ENCODE results near the gene TBCK. TPM values are rescaled to one million over a fixed set of nuclear protein-coding genes. Genes with fewer than 3 reads are reported as not detected.

Gene TBCK
- total and polyA plus RNA-seq, 2 donors (not counting 3 experiments of a cell fraction or from before 2014, with no cell fraction given), result 18.2 to 38.6 TPM

DNA sequence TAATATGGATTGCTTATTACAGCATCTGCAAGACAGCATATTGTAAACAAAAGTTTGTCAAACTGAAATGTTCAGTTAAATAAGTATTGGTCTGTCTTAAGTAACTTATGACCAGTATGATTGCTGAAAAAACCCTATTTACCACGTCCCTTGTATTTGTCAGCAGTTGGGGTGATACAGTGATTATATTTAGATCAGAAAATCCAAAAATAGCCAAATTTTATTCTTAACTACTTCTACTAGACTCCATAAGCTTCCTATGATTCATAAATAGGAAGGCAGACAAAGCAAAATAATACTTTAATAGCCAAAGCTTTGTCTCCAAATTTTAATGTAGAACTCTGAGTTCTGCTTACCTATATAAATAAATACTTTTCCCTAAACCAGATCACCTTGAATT lies 45.3 kb downstream of the TBCK start:
- BruUV-seq (replicated peaks), result no TSS peak
- CTCF ChIA-PET, result interaction anchor here (0.7 to 1.4 kb wide), 3 partner anchors 26 to 628 kb away, joined by 3 to 4 read pairs (median 4); no protein-coding TSS in a partner anchor

More for the DNA sequence above, 45.3 kb downstream of the TBCK start:
- intact Hi-C loops (cut with micrococcal nuclease) (no loop called here), dilution Hi-C loops (cut with MboI; ENCODE audit: extremely low pct_ligation_motif_present, low sequenced_read_pairs) (no loop called here)
- H3K27me3 ChIP-seq (ENCODE audit: control insufficient read depth in 2 of 2, insufficient read depth in 2 of 2, low read length in 2 of 2), result no peaks in the 10 kb centered on the region
- no peak overlapping the region for H3K4me3 ChIP-seq (replicated peaks in 1 of 3; ENCODE audit: insufficient read depth in 1 of 3, low read depth in 1 of 3, low read length in 3 of 3)
- H3K9me1 ChIP-seq (replicated peaks; ENCODE audit: control insufficient read depth, extremely low read depth, insufficient read depth, low read length), result no peaks in the 10 kb centered on the region
- H3K4me1 ChIP-seq (ENCODE audit: control insufficient read depth, extremely low read depth, insufficient read depth, low read length), result peaks cover 24% of the 10 kb centered on the region
- H3K79me2 ChIP-seq (ENCODE audit: control insufficient read depth, insufficient read depth, low read length), result no peaks in the 10 kb centered on the region
- FAIRE-seq (no peak), DNase-seq (ENCODE audit: low read depth, low spot score) (peak; percentile 26)
- POLR2A ChIA-PET, result no interaction called here
- no peaks in the 10 kb centered on the region for H4K20me1 ChIP-seq (replicated peaks; ENCODE audit: control insufficient read depth, extremely low read depth, insufficient read depth, low read length)
- no peak overlapping the region for H3K9ac ChIP-seq (replicated peaks; ENCODE audit: extremely low read depth, insufficient read depth, low read length)
- no peaks in the 10 kb centered on the region for H3K36me3 ChIP-seq (ENCODE audit: control insufficient read depth in 2 of 2, extremely low read depth in 1 of 2, insufficient read depth in 2 of 2, low read length in 2 of 2)
- TF ChIP-seq POLR2A (IDR thresholded peaks at IDR 0.05; ENCODE audit: low read depth, low read length), result no peak
- TF ChIP-seq JUN (IDR thresholded peaks at IDR 0.05; ENCODE audit: borderline replicate concordance, insufficient read depth, insufficient read length, low read depth), result no peak
- TF ChIP-seq MYC (IDR thresholded peaks at IDR 0.05; ENCODE audit: low read depth, low read length), result no peak
- no peak for TF ChIP-seq FOS (IDR thresholded peaks at IDR 0.05; ENCODE audit: borderline replicate concordance, insufficient read depth, low read length)
- TF ChIP-seq, protein P1, sequence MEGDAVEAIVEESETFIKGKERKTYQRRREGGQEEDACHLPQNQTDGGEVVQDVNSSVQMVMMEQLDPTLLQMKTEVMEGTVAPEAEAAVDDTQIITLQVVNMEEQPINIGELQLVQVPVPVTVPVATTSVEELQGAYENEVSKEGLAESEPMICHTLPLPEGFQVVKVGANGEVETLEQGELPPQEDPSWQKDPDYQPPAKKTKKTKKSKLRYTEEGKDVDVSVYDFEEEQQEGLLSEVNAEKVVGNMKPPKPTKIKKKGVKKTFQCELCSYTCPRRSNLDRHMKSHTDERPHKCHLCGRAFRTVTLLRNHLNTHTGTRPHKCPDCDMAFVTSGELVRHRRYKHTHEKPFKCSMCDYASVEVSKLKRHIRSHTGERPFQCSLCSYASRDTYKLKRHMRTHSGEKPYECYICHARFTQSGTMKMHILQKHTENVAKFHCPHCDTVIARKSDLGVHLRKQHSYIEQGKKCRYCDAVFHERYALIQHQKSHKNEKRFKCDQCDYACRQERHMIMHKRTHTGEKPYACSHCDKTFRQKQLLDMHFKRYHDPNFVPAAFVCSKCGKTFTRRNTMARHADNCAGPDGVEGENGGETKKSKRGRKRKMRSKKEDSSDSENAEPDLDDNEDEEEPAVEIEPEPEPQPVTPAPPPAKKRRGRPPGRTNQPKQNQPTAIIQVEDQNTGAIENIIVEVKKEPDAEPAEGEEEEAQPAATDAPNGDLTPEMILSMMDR (IDR thresholded peaks at IDR 0.05; ENCODE audit: extremely low read depth in 1 of 2, insufficient read depth in 1 of 2, low read depth in 1 of 2, low read length in 2 of 2), result no peak
- no peak for TF ChIP-seq POLR2AphosphoS5 (IDR thresholded peaks at IDR 0.05; ENCODE audit: insufficient read depth, low read depth, low read length)
- TF ChIP-seq EZH2 (IDR thresholded peaks at IDR 0.05; ENCODE audit: borderline replicate concordance, low read depth, low read length, severe bottlenecking), result no peak
- TF ChIP-seq GATA2 (IDR thresholded peaks at IDR 0.05; ENCODE audit: insufficient read depth, insufficient read length, low read depth, low read length), result no peak
- TF ChIP-seq, protein P2, sequence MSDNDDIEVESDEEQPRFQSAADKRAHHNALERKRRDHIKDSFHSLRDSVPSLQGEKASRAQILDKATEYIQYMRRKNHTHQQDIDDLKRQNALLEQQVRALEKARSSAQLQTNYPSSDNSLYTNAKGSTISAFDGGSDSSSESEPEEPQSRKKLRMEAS (IDR thresholded peaks at IDR 0.05; ENCODE audit: insufficient read depth, insufficient read length), result no peak
- no peaks in the 10 kb centered on the region for H3K9me3 ChIP-seq (replicated peaks; ENCODE audit: control insufficient read depth, insufficient read depth, low read length)
- no peak overlapping the region for H3K27ac ChIP-seq (ENCODE audit: insufficient read depth, low read depth, low read length)
- H2AFZ ChIP-seq (ENCODE audit: low read depth, low read length), result no peak overlapping the region
- peak overlapping the region; percentile 36 for H3K4me2 ChIP-seq (ENCODE audit: insufficient read depth, low read length)
